HG03439 (cell line): ENCODE data around the gene SLC44A4.
"Not testable (repeated sequence)": the region's sequence is repeated elsewhere in the genome, so short reads cannot be mapped to it uniquely, and the experiment has no call there.

Experiments
- ATAC-seq: cut with Tn5 transposase; IDR thresholded peaks from one replicate; pipeline ENCODE4 v1.9.1; 2021; ENCODE audit warnings: mild to moderate bottlenecking, moderate library complexity; ENCODE audit not compliant: unreplicated experiment

Gene SLC44A4

DNA sequence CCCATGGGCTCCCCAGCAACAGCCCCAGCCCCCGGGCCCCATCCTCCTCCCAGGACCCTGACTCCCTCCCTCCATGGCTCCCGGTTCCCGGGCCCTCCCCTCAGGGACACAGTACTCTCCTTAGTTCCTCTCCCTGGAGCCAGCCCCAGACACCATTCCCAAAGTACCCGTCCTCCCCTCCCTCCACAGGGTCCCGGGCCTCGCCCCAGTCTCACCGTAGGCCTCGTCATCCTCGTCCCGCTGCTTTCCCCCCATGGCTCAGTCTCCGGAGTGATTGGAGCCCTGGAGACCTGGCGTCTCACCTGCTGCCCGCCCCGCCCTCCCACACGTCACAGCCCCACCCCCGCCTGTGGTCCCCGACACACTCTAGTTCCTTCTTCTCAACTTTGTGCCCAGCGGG, at the start of gene SLC44A4:
SLC44A4 (minus strand) TSS at position 272 of the 400 bp plus-strand sequence; CDS start at position 255, 17 bp downstream.
- no peak for ATAC-seq

GRCh38 chr6:31928672-31928939, 49.8 kb upstream of the SLC44A4 start:
- ATAC-seq: no peak

- ATAC-seq: no peak
These were observed 49.3 kb upstream of the SLC44A4 start for GRCh38 chr6:31927863-31928671.

DNA sequence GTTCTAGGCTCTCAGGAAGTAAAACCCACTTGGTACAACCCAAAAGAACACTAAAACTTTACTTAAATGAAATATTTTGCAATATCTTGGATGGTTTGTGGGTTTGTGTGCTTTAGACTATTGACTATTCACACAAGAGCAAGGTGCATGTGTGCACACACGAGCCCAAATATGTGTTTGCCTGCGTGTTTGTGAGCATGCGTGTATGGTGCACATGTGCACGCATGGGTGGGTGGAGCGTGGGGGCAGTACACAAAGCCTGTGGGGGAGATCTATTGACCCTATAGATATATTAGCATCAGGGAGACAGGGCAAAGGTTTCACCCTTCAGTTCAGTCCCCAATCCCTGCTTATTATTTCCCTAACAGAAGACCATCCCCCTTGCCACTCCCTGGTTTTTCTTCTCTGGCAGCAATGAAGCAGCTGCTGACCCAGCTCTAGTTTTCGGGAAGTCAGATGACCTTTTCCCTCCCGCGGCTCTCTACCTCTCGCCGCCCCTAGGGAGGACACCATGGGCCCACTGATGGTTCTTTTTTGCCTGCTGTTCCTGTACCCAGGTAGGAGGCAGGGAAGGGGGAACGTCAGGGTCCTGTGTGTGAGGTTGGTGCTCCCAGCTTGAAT, 48.6 kb upstream of the SLC44A4 start, which contains the start of gene C2:
C2 (plus strand) TSS at position 476 of the 621 bp plus-strand sequence; CDS start at position 512, 36 bp downstream.
- no peak for ATAC-seq

DNA sequence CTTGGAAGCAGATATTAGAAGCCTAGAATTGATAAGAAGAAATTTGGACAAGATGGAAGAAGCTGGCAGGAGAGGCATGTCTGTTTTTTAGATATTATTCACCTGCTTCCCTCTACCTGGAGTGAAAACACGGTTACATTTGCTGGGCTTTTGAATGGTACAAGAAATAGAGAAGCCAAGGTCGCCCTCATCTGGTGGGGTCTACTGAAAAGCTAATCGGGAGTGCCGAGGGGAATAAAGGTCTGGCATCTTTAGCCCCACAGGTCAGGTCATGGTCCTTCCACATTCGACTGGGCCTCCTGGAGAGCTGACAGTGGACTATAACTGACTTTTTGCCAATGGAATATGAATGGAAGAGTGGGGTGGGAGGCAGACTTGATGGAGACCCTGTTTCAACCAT, 44.1 kb upstream of the SLC44A4 start:
- no peak for ATAC-seq

- ATAC-seq: no peak
These were observed 42.0 kb upstream of the SLC44A4 start for GRCh38 chr6:31920811-31921210.

GRCh38 chr6:31919624-31920303, 41.0 kb upstream of the SLC44A4 start:
- ATAC-seq: no peak

DNA sequence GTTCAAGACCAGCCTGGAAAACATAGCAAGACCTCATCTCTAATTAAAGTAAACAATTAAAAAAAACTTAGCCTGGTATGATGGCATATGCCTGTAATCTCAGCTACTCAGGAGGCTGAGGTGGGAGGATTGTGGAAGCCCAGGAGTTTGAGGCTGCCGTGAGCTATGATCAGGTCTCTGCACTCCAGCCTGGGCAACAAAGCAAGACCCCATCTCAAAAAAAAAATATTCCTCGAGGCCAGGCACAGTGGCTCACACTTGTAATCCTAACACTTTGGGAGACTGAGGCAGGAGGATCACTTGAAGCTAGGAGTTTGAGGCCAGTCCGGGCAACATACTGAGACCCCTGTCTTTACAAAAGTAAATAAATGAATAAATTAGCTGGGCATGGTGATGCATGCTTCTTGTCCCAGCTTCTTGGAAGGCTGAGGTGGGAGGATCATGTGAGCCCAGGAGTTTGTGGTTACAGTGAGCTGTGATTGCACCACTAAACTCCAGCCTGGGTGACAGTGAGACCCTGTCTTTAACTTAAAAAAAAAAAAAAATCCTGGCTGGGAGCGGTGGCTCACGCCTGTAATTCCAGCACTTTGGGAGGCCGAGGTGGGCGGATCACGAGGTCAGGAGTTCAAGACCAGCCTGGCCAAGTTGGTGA, 39.4 kb upstream of the SLC44A4 start:
- no peak for ATAC-seq

DNA sequence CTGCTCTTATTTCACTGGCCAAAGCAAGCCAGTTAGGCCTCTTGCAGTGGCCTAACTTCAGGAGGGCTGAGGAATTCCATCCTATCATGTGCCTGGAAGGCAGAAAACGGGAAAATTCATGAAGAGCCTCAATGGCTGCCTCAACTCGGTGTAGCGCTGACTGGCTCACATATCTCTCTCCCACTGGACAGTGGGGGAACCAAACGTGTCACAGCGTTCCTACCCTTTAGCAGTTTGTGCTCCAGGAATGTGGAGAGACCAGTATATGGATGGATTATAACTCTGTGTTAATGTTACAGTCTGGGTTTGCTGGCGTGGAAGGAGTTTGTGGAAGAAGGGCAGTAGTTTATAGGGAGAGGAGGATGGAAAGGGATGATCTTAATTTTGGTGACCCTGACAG, 37.0 kb upstream of the SLC44A4 start:
- ATAC-seq: no peak

DNA sequence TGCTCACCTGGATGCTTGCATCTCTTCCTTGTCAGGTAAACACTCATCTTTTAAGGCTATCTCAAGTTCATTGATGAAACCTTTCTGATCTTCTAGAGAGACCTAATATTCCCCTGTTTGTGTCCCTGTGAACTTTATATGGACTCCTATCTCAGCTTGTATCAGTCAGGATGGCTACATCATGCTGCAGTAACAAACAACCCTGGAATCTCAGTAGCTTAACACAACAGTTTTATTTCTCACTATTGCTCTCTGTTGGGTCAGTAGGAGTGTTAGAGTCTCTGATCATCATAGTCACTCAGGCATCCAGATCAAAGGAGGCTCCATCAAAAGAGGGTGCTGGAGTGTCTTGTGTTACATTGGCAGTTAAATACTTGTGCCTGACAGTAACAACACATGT, 36.6 kb upstream of the SLC44A4 start:
- no peak for ATAC-seq

GRCh38 chr6:31911826-31912585, 33.2 kb upstream of the SLC44A4 start:
- no peak for ATAC-seq

DNA sequence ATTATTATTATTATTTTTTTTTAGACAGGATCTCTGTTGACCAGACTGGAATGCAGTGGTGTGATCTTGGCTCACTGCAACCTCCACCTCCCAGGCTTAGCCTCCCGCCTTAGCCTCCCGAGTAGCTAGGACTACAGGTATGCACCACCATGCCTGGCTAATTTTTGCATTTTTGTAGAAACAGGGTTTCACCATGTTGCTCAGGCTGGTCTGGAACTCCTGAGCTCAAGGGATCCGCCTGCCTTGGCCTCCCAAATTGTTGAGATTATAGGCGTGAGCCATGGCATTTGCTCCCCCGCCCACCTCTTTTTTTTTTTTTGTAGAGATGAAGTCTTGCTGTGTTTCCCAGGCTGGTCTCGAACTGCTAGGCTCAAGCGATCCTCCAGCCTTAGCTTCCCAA, 30.5 kb upstream of the SLC44A4 start:
- peak; percentile 4 for ATAC-seq

- peak; percentile 76 for ATAC-seq
These were observed 30.0 kb upstream of the SLC44A4 start for GRCh38 chr6:31908791-31909190.

- ATAC-seq: not testable (repeated sequence)
These were observed 29.5 kb upstream of the SLC44A4 start for GRCh38 chr6:31908255-31908654.

- no peak for ATAC-seq
These were observed 28.5 kb upstream of the SLC44A4 start for GRCh38 chr6:31907158-31907813.

DNA sequence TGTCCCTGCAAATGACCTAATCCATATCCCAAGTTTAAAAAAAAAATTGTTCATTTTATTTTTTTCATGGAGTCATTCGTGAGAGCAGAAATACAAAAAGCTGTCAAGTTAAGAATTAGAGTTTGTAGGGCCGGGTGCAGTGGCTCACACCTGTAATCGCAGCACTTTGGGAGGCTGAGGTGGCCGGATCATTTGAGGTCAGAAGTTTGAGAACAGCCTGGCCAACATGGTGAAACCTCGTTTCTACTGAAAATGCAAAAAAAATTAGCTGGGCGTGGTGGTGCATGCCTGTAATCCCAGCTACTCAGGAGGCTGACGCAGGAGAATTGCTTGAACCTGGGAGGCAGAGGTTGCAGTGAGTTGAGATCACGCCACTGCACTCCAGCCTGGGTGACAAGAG, 27.9 kb upstream of the SLC44A4 start:
- ATAC-seq: not testable (repeated sequence)

- no peak for ATAC-seq
These were observed 27.3 kb upstream of the SLC44A4 start for GRCh38 chr6:31906122-31906521.

GRCh38 chr6:31905041-31905440, 26.2 kb upstream of the SLC44A4 start:
- no peak for ATAC-seq

DNA sequence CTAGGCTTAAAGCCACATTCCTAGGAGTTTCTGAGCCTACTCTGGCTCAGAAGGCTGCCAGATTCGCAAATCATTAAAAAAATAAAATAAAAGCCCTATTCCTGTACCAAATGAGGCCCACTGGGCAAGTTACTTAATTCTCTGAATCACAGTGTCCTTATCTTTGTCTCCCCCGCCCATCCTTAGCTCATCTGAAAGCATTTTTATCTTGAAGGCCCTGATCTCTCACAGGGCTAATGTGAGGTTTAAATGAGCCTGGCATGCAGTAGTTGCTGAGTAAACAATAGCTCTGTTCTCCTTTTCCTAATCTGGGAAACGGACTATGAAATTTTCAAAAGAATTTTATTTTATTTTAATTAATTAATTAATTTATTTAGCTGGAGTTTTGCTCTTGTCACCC, 25.2 kb upstream of the SLC44A4 start:
- ATAC-seq: no peak

DNA sequence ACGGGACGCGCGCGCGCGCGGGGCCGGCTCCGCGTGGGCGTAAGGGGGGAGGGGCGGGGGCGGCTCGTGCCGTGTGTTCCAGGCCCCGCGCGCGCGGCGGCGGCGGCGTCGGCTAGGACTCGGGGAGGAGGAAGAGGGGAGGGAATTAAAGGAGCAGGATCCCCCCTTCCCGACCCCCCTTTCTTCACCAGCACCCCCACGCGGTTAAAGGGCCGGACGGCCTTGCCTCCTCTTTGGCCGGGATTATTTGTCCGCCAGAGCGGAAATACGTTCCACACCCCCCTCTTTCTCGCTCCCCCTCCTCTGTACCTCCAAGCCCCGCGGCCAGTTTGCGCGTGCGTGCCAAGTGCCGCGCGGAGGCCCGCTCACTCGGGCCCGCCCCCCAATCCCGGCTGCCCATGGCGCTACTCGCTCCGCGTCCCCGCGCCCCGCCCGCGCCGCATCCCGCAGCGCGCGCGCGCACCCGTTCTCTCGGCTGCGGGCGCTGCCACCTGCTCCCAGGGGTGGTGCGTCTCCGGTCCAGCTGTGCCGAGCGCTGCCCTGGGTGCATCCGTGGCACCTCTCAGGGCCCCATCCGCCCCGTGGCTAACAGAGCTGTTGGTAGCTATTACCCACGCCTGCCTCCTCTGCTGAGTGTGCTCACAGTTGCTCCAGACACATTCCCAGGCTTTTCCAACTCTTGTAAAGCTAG, 23.3 kb upstream of the SLC44A4 start, which contains the start of gene ZBTB12:
ZBTB12 (minus strand) TSS at position 134 of the 691 bp plus-strand sequence. CDS start 781 bp downstream, outside the sequence.
- ATAC-seq: peak; percentile 47
